HepG2 (cell line): ENCODE data around the gene SLC24A4. TPM values are rescaled to one million over a fixed set of nuclear protein-coding genes. Genes with fewer than 3 reads are reported as not detected.

Experiments
- ATAC-seq: fragments of 200-7000 bp; cut with Tn5 transposase; 3 replicates; pipeline ENCODE4 v1.9.1; 2020; ENCODE audit warnings: mild to moderate bottlenecking, moderate library complexity
- BruUV-seq: library from RNA; stranded (reverse); fragments of 400-500 nt; replicated peaks from 2 replicates; lab custom pipeline; 2021; lab: Mats Ljungman, UMichigan
- CTCF ChIA-PET: fragments of 300-600 bp; formaldehyde crosslinking; extraction: SDS; loops from one replicate; lab custom pipeline; 2021; ENCODE audit warnings: low total read pairs, inconsistent platforms, low intra/inter-chr PET ratio; lab: Yijun Ruan, JAX
- POLR2A ChIA-PET: fragments of 350-600 bp; sonication (Branson Sonifier 250); formaldehyde crosslinking; loops from one replicate; lab custom pipeline; 2020; ENCODE audit warnings: antibody characterized with exemption, inconsistent platforms; lab: Yijun Ruan, JAX
- DNase-seq: peaks from one replicate; pipeline ENCODE4 v3.0.0-alpha.2; 2015; ENCODE audit warnings: low spot score
- FAIRE-seq: peaks from 3 replicates; lab custom pipeline; 2011; peaks lifted over from hg19 to GRCh38; lab: Jason Lieb, UNC
- H2AFZ ChIP-seq: one replicate; pipeline ENCODE4 v1.6.1; 2011; ENCODE audit warnings: low read length, inconsistent platforms
- H3K27ac ChIP-seq: fragments of 300-600 bp; 3 replicates; pipeline ENCODE4 v1.8.0; 2011; ENCODE audit warnings: mixed run types, mild to moderate bottlenecking, mixed read lengths, low read length, inconsistent platforms; ENCODE audit not compliant: insufficient read depth; ENCODE audit errors: extremely low read length
- H3K27me3 ChIP-seq, 2 experiments: fragments of 200-600 bp in 1 of 2; 2 replicates in 1 of 2; 3 replicates in 1 of 2; pipeline versions ENCODE4 v1.6.0 to v1.8.0; 2011; ENCODE audit warnings: low read length in 2 of 2, mild to moderate bottlenecking in 2 of 2, moderate library complexity in 2 of 2, inconsistent platforms in 1 of 2; ENCODE audit not compliant: insufficient read depth in 2 of 2, control insufficient read depth in 1 of 2
- H3K36me3 ChIP-seq, 2 experiments: fragments of 200-600 bp in 1 of 2; replicated peaks in 1 of 2; 2 replicates in 1 of 2; 3 replicates in 1 of 2; pipeline versions ENCODE4 v1.5.1 to v1.8.0; 2011; ENCODE audit warnings: low read length in 2 of 2, inconsistent platforms in 1 of 2; ENCODE audit not compliant: insufficient read depth in 2 of 2, control insufficient read depth in 1 of 2
- H3K4me1 ChIP-seq: 2 replicates; pipeline ENCODE4 v1.5.1; 2012; ENCODE audit warnings: low read length, inconsistent platforms; ENCODE audit not compliant: insufficient read depth
- H3K4me2 ChIP-seq: 2 replicates; pipeline ENCODE4 v1.6.0; 2011; ENCODE audit warnings: low read depth, low read length, inconsistent platforms
- H3K4me3 ChIP-seq, 3 experiments: fragments of 200-600 bp in 1 of 3; sonication (generic), shearing (Covaris generic) in 1 of 3; replicated peaks in 1 of 3; 2 replicates each; pipeline ENCODE4 v1.5.1; 2011 to 2016; ENCODE audit warnings: low read length in 3 of 3, inconsistent platforms in 2 of 3, low read depth in 2 of 3, mild to moderate bottlenecking in 2 of 3, control low read depth in 1 of 3, mixed read lengths in 1 of 3; ENCODE audit not compliant: insufficient read depth in 1 of 3
- H3K79me2 ChIP-seq: one replicate; pipeline ENCODE4 v1.6.1; 2011; ENCODE audit warnings: low read length, inconsistent platforms; ENCODE audit not compliant: insufficient read depth
- H3K9ac ChIP-seq: 2 replicates; pipeline ENCODE4 v1.6.0; 2011; ENCODE audit warnings: mild to moderate bottlenecking, low read depth, low read length, inconsistent platforms; ENCODE audit not compliant: insufficient read depth
- H3K9me3 ChIP-seq: 2 replicates; pipeline ENCODE4 v1.5.1; 2012; ENCODE audit warnings: mild to moderate bottlenecking, low read length
- H4K20me1 ChIP-seq: 2 replicates; pipeline ENCODE4 v1.6.0; 2011; ENCODE audit warnings: inconsistent platforms, mild to moderate bottlenecking, low read length, moderate library complexity; ENCODE audit not compliant: insufficient read depth
- ATM ChIP-seq: fragments of 450-650 bp; IDR thresholded peaks from 2 replicates; pipeline ENCODE4 v1.7.1; 2017; ENCODE audit warnings: mild to moderate bottlenecking, borderline replicate concordance
- EEA1 ChIP-seq: sonication (generic); formaldehyde crosslinking; IDR thresholded peaks from 2 replicates; pipeline ENCODE4 v1.5.1; 2020; ENCODE audit warnings: mild to moderate bottlenecking, missing genetic modification reagents, borderline replicate concordance
- EP300 ChIP-seq, 3 experiments: sonication (generic) in 1 of 3; formaldehyde crosslinking in 1 of 3; IDR thresholded peaks; 2 replicates each; pipeline versions ENCODE4 v1.5.1 to v1.6.1; 2011 to 2020; ENCODE audit warnings: low read depth in 2 of 3, low read length in 2 of 3, borderline replicate concordance in 1 of 3, improper control_type of control experiment in 1 of 3, mild to moderate bottlenecking in 1 of 3, missing genetic modification reagents in 1 of 3, moderate library complexity in 1 of 3
- ISL2 ChIP-seq: sonication (generic); formaldehyde crosslinking; IDR thresholded peaks from 2 replicates; pipeline ENCODE4 v1.5.0; 2020; ENCODE audit warnings: missing genetic modification reagents
- KDM5B ChIP-seq: sonication (generic); formaldehyde crosslinking; IDR thresholded peaks from 2 replicates; pipeline ENCODE4 v1.4.0; 2020; ENCODE audit warnings: missing genetic modification reagents, mild to moderate bottlenecking, borderline replicate concordance
- MIER3 ChIP-seq: IDR thresholded peaks from 2 replicates; pipeline ENCODE4 v1.6.1; 2016; ENCODE audit warnings: missing compliant biosample characterization, borderline replicate concordance
- MTA1 ChIP-seq: sonication (generic); formaldehyde crosslinking; IDR thresholded peaks from 2 replicates; pipeline ENCODE4 v1.4.0; 2020; ENCODE audit warnings: missing genetic modification reagents, mild to moderate bottlenecking, borderline replicate concordance
- NFKB2 ChIP-seq: sonication (generic); formaldehyde crosslinking; IDR thresholded peaks from 2 replicates; pipeline ENCODE4 v1.4.0; 2020; ENCODE audit warnings: missing genetic modification reagents, borderline replicate concordance
- NR1H2 ChIP-seq: sonication (generic); formaldehyde crosslinking; IDR thresholded peaks from 2 replicates; pipeline ENCODE4 v1.8.1; 2022; ENCODE audit warnings: low read depth, missing genetic modification reagents, borderline replicate concordance
- PHB2 ChIP-seq: fragments of 450-650 bp; IDR thresholded peaks from 2 replicates; pipeline ENCODE4 v1.6.1; 2018; ENCODE audit not compliant: partially characterized antibody
- SMAD3 ChIP-seq: sonication (generic); formaldehyde crosslinking; IDR thresholded peaks from 2 replicates; pipeline ENCODE4 v1.4.0; 2020; ENCODE audit warnings: missing genetic modification reagents
- SMARCE1 ChIP-seq: fragments of 450-650 bp; IDR thresholded peaks from 2 replicates; pipeline ENCODE4 v1.6.1; 2017; ENCODE audit warnings: borderline replicate concordance
- SOX6 ChIP-seq, 2 experiments: fragments of 450-650 bp in 1 of 2; sonication (generic) in 1 of 2; formaldehyde crosslinking in 1 of 2; IDR thresholded peaks; 2 replicates each; pipeline versions ENCODE4 v1.4.0 to v1.6.1; 2017 to 2020; ENCODE audit warnings: antibody characterized with exemption in 1 of 2, mild to moderate bottlenecking in 1 of 2, missing genetic modification reagents in 1 of 2
- SRSF9 ChIP-seq: fragments of 200-400 bp; formaldehyde crosslinking; IDR thresholded peaks from 2 replicates; pipeline ENCODE4 v1.6.1; 2018; ENCODE audit warnings: borderline replicate concordance, mild to moderate bottlenecking, low read depth, low read length; ENCODE audit not compliant: insufficient read depth, poor library complexity, severe bottlenecking
- TP53 ChIP-seq: sonication (generic); formaldehyde crosslinking; conservative IDR thresholded peaks from 2 replicates; pipeline ENCODE4 v1.4.0; 2020; ENCODE audit warnings: missing genetic modification reagents
- ZNF225 ChIP-seq: sonication (generic); formaldehyde crosslinking; IDR thresholded peaks from 2 replicates; pipeline ENCODE4 v1.4.0; 2020; ENCODE audit warnings: mild to moderate bottlenecking, missing genetic modification reagents
- ZNF24 ChIP-seq: fragments of 450-650 bp; IDR thresholded peaks from 2 replicates; pipeline ENCODE4 v1.6.1; 2017; ENCODE audit warnings: antibody characterized with exemption, mild to moderate bottlenecking
- WGBS: methylation state at CpG from one replicate; pipeline ENCODE4 v1.1.6; 2017; ENCODE audit warnings: low lambda C conversion rate; 5-methylcytosine and 5-hydroxymethylcytosine counted together
- in situ Hi-C: cut with HindIII; loops from 2 replicates; pipeline ENCODE4 v1.10.0; 2017; ENCODE audit warnings: low pct_unique_long_range_greater_than_20kb; ENCODE audit not compliant: extremely low pct_ligation_motif_present
- intact Hi-C: fragments of 100-400 bp; cut with micrococcal nuclease; formaldehyde crosslinking; loops from one replicate; pipeline ENCODE4 v1.10.0; 2022; ENCODE audit not compliant: unreplicated experiment
- polyA plus RNA-seq, 8 experiments: library from polyadenylated mRNA; depleted of rRNA in 3 of 8; stranded (reverse) in 7 of 8; unstranded in 1 of 8; fragments of >200 nt; fragmentation: Illumina TruSeq in 4 of 8; extraction: Trizol in 4 of 8; gene quantifications; 2 replicates each; pipeline versions ENCODE4 v1.2.1 to v1.2.3, GENCODE V29; 2011 to 2016; ENCODE audit warnings: low read depth in 4 of 8, missing spikeins in 1 of 8, mixed read lengths in 1 of 8; ENCODE audit not compliant: insufficient read depth in 1 of 8
- total RNA-seq, 5 experiments: library from RNA; depleted of rRNA; stranded (reverse); fragments of >200 nt; fragmentation: Illumina TruSeq; extraction: Trizol; gene quantifications; 2 replicates each; pipeline ENCODE4 v1.2.3, GENCODE V29; 2016; ENCODE audit warnings: low read depth in 1 of 5
- TF ChIP-seq, protein P1 (sequence below): sonication (generic); formaldehyde crosslinking; IDR thresholded peaks from 2 replicates; pipeline ENCODE4 v1.5.0; 2020; ENCODE audit warnings: mild to moderate bottlenecking, missing genetic modification reagents
- TF ChIP-seq, protein P2 (sequence below): sonication (generic); formaldehyde crosslinking; IDR thresholded peaks from 2 replicates; pipeline ENCODE4 v1.8.0; 2022; ENCODE audit warnings: mild to moderate bottlenecking, missing genetic modification reagents, moderate library complexity

The SLC24A4 gene
- total and polyA plus RNA-seq, 2 of the 13 experiments (the other 11 are each of a cell fraction or from before 2014, with no cell fraction given): not detected

- no peaks in the 10 kb centered on the region for H3K36me3 ChIP-seq
- no peak overlapping the region for H2AFZ ChIP-seq
- no peak overlapping the region for H3K4me3 ChIP-seq
- no peaks in the 10 kb centered on the region for H3K9me3 ChIP-seq
- no peaks in the 10 kb centered on the region for H4K20me1 ChIP-seq
- in situ Hi-C loops (no loop called here), intact Hi-C loops (no loop called here)
- H3K79me2 ChIP-seq: no peaks in the 10 kb centered on the region
- DNase-seq: no peak
- no peak for ATAC-seq
- 0% methylated on average over 3 of the region's 7 CpGs for WGBS
- FAIRE-seq: no peak
- H3K27ac ChIP-seq: no peak overlapping the region
- H3K4me1 ChIP-seq: no peaks in the 10 kb centered on the region
- ChIA-PET CTCF (no interaction called here), POLR2A (no interaction called here)
- H3K9ac ChIP-seq: no peak overlapping the region
- no TSS peak for BruUV-seq
- TF ChIP-seq SMAD3 (CRISPR knock-in tag) (no peak), TP53 (CRISPR knock-in tag) (no peak), NFKB2 (CRISPR knock-in tag) (no peak), ZNF24 (no peak), NR1H2 (no peak), MIER3 (CRISPR knock-in tag) (no peak), ATM (no peak), ZNF225 (CRISPR knock-in tag) (no peak), EEA1 (no peak), SOX6 (IDR thresholded peaks at IDR 0.05) (no peak), SOX6 (CRISPR knock-in tag; IDR thresholded peaks at IDR 0.05) (no peak), PHB2 (no peak), ISL2 (CRISPR knock-in tag) (no peak), KDM5B (CRISPR knock-in tag) (no peak), MTA1 (CRISPR knock-in tag) (no peak), SRSF9 (no peak), EP300 (IDR thresholded peaks at IDR 0.05; ENCODE audit: low read depth in 2 of 2, low read length in 2 of 2) (no peak), EP300 (CRISPR knock-in tag; IDR thresholded peaks at IDR 0.05; ENCODE audit: borderline replicate concordance) (no peak), SMARCE1 (no peak)
- TF ChIP-seq, protein P1, sequence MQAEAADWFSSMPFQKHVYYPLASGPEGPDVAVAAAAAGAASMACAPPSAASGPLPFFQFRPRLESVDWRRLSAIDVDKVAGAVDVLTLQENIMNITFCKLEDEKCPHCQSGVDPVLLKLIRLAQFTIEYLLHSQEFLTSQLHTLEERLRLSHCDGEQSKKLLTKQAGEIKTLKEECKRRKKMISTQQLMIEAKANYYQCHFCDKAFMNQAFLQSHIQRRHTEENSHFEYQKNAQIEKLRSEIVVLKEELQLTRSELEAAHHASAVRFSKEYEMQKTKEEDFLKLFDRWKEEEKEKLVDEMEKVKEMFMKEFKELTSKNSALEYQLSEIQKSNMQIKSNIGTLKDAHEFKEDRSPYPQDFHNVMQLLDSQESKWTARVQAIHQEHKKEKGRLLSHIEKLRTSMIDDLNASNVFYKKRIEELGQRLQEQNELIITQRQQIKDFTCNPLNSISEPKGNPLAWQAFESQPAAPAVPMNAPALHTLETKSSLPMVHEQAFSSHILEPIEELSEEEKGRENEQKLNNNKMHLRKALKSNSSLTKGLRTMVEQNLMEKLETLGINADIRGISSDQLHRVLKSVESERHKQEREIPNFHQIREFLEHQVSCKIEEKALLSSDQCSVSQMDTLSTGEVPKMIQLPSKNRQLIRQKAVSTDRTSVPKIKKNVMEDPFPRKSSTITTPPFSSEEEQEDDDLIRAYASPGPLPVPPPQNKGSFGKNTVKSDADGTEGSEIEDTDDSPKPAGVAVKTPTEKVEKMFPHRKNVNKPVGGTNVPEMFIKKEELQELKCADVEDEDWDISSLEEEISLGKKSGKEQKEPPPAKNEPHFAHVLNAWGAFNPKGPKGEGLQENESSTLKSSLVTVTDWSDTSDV (CRISPR knock-in tag): no peak
- TF ChIP-seq, protein P2, sequence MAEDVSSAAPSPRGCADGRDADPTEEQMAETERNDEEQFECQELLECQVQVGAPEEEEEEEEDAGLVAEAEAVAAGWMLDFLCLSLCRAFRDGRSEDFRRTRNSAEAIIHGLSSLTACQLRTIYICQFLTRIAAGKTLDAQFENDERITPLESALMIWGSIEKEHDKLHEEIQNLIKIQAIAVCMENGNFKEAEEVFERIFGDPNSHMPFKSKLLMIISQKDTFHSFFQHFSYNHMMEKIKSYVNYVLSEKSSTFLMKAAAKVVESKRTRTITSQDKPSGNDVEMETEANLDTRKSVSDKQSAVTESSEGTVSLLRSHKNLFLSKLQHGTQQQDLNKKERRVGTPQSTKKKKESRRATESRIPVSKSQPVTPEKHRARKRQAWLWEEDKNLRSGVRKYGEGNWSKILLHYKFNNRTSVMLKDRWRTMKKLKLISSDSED (CRISPR knock-in tag): no peak
- no peak overlapping the region for H3K4me2 ChIP-seq
- peaks cover 0 to 14% of the 10 kb centered on the region in 2 experiments; a peak in 3 of 5 replicates for H3K27me3 ChIP-seq
Measured at GRCh38 chr14:92274055-92274454, 48.9 kb upstream of the SLC24A4 start.
